A673 (cell line): ENCODE results near the gene DLG2. TPM values are rescaled to one million over a fixed set of nuclear protein-coding genes. Genes with fewer than 3 reads are reported as not detected.

Source experiments
- BruUV-seq: library from RNA; stranded (reverse); fragments of 400-500 nt; replicated peaks from 2 replicates; lab custom pipeline; 2021; lab: Mats Ljungman, UMichigan
- CTCF ChIA-PET: fragments of 300-600 bp; sonication (Branson Sonifier 250); formaldehyde crosslinking; loops from one replicate; lab custom pipeline; 2022; ENCODE audit warnings: antibody characterized with exemption; lab: Charles Lee
- POLR2A ChIA-PET: fragments of 300-600 bp; sonication (Branson Sonifier 250); formaldehyde crosslinking; loops from one replicate; lab custom pipeline; 2022; ENCODE audit warnings: antibody characterized with exemption; ENCODE audit not compliant: low non-redundant PET; lab: Charles Lee
- DNase-seq: peaks from one replicate; pipeline ENCODE4 v3.0.0-alpha.2; 2015; ENCODE audit warnings: low spot score
- H3K27ac ChIP-seq: fragments of 200-600 bp; sonication (generic); 2 replicates; pipeline ENCODE4 v1.5.1; 2016; ENCODE audit warnings: mixed run types, low read depth, mild to moderate bottlenecking, mixed read lengths, antibody characterized with exemption, low read length; ENCODE audit not compliant: poor library complexity, severe bottlenecking
- H3K27me3 ChIP-seq: fragments of 200-600 bp; sonication (generic); replicated peaks from 2 replicates; pipeline ENCODE4 v1.6.1; 2017; ENCODE audit warnings: mixed run types, low read depth, mild to moderate bottlenecking, mixed read lengths, antibody characterized with exemption, low read length; ENCODE audit not compliant: insufficient read depth, poor library complexity
- H3K36me3 ChIP-seq: fragments of 200-600 bp; sonication (generic); 2 replicates; pipeline ENCODE4 v1.6.1; 2016; ENCODE audit warnings: mixed run types, mild to moderate bottlenecking, mixed read lengths, antibody characterized with exemption, low read length; ENCODE audit not compliant: insufficient read depth, poor library complexity, severe bottlenecking
- H3K4me1 ChIP-seq: fragments of 200-600 bp; sonication (generic); 2 replicates; pipeline ENCODE4 v1.6.1; 2017; ENCODE audit warnings: mixed run types, mild to moderate bottlenecking, mixed read lengths, antibody characterized with exemption, low read length; ENCODE audit not compliant: insufficient read depth, poor library complexity, severe bottlenecking
- H3K4me3 ChIP-seq: fragments of 200-600 bp; sonication (generic); 2 replicates; pipeline ENCODE4 v1.5.1; 2016; ENCODE audit warnings: low read depth, mixed run types, mild to moderate bottlenecking, mixed read lengths, low read length; ENCODE audit not compliant: poor library complexity, severe bottlenecking
- H3K9me3 ChIP-seq: fragments of 200-600 bp; sonication (generic); 2 replicates; pipeline ENCODE4 v1.6.1; 2016; ENCODE audit warnings: mixed run types, low read depth, mild to moderate bottlenecking, mixed read lengths, antibody characterized with exemption, low read length; ENCODE audit not compliant: poor library complexity, severe bottlenecking
- EZH2 ChIP-seq: fragments of 200-600 bp; sonication (generic); IDR thresholded peaks from 2 replicates; pipeline ENCODE4 v1.6.1; 2017; ENCODE audit warnings: borderline replicate concordance, low read depth, mild to moderate bottlenecking, mixed read lengths, antibody characterized with exemption, low read length; ENCODE audit not compliant: poor library complexity, severe bottlenecking
- intact Hi-C: fragments of 100-400 bp; cut with micrococcal nuclease; formaldehyde crosslinking; loops from one replicate; pipeline ENCODE4 v1.10.0; 2022; ENCODE audit not compliant: unreplicated experiment
- total RNA-seq: library from RNA; stranded (reverse); gene quantifications from 2 replicates; pipeline ENCODE4 v1.2.3, GENCODE V29; 2021
- TF ChIP-seq, protein P1 (sequence below): fragments of 300-800, 200-600 bp; sonication (generic); conservative IDR thresholded peaks from 2 replicates; pipeline ENCODE4 v1.5.1; 2017; ENCODE audit warnings: low read depth, mild to moderate bottlenecking, antibody characterized with exemption, low read length, moderate library complexity, mixed read lengths

DLG2 gene
- total RNA-seq, 1 experiment from 2014 or later = 277 TPM

DNA sequence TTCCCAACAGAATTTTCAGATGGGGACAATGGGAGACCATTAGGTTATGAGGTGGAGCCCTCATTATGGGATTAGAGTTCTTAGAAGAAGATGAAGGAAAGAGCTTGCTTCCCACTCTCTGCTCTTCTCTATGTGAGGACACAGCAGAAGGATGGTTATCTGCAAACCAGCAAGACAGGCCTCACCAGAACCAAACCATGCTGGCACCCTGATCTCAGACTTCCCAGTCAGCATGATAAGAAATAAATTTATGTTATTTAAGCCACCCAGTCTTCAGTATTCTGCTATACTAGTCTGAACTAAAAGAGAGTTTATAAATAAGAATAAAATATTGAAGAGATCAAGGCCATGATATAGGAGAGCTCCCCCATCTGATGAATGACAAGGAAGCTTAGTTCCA lies 1394.6 kb downstream of the DLG2 start:
- CTCF ChIA-PET = no interaction called here

DNA sequence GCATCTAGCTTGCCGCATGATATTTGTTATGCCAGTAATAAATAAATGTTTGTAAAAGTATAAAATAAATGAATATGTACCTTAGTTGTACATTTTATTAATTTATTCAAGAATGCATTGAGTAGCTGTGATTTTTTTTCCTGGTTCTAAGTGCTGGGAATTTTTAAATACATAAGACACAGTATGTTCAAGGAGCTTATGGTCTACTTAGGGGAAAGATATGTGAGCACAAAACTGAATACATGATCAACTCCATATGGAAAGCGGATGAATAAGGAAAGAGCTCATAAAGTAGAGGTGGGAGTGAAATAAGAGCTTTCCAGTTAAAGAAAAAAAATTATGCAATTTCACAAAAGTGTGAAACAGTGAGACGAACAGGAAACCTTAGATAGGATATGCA lies 1396.7 kb downstream of the DLG2 start:
- DNase-seq = no peak
- intact Hi-C loops = no loop called here
- Histone ChIP-seq H3K9me3 (no peaks in the 10 kb centered on the region), H3K4me3 (no peak overlapping the region), H3K27me3 (no peaks in the 10 kb centered on the region), H3K27ac (no peak overlapping the region), H3K4me1 (no peaks in the 10 kb centered on the region), H3K36me3 (no peaks in the 10 kb centered on the region)
- no TSS peak for BruUV-seq
- ChIA-PET CTCF (no interaction called here), POLR2A (no interaction called here)
- TF ChIP-seq, protein P1, sequence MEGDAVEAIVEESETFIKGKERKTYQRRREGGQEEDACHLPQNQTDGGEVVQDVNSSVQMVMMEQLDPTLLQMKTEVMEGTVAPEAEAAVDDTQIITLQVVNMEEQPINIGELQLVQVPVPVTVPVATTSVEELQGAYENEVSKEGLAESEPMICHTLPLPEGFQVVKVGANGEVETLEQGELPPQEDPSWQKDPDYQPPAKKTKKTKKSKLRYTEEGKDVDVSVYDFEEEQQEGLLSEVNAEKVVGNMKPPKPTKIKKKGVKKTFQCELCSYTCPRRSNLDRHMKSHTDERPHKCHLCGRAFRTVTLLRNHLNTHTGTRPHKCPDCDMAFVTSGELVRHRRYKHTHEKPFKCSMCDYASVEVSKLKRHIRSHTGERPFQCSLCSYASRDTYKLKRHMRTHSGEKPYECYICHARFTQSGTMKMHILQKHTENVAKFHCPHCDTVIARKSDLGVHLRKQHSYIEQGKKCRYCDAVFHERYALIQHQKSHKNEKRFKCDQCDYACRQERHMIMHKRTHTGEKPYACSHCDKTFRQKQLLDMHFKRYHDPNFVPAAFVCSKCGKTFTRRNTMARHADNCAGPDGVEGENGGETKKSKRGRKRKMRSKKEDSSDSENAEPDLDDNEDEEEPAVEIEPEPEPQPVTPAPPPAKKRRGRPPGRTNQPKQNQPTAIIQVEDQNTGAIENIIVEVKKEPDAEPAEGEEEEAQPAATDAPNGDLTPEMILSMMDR = no peak
- TF ChIP-seq EZH2 = no peak

More for the DNA sequence above, 1394.6 kb downstream of the DLG2 start:
- intact Hi-C loops = no loop called here
- no peak overlapping the region for H3K27ac ChIP-seq
- no peaks in the 10 kb centered on the region for H3K9me3 ChIP-seq
- no TSS peak for BruUV-seq
- H3K36me3 ChIP-seq = no peaks in the 10 kb centered on the region
- H3K27me3 ChIP-seq = no peaks in the 10 kb centered on the region
- DNase-seq = no peak
- TF ChIP-seq, protein P1 = no peak
- TF ChIP-seq EZH2 = no peak
- POLR2A ChIA-PET = no interaction called here
- H3K4me1 ChIP-seq = no peaks in the 10 kb centered on the region
- no peak overlapping the region for H3K4me3 ChIP-seq

DNA sequence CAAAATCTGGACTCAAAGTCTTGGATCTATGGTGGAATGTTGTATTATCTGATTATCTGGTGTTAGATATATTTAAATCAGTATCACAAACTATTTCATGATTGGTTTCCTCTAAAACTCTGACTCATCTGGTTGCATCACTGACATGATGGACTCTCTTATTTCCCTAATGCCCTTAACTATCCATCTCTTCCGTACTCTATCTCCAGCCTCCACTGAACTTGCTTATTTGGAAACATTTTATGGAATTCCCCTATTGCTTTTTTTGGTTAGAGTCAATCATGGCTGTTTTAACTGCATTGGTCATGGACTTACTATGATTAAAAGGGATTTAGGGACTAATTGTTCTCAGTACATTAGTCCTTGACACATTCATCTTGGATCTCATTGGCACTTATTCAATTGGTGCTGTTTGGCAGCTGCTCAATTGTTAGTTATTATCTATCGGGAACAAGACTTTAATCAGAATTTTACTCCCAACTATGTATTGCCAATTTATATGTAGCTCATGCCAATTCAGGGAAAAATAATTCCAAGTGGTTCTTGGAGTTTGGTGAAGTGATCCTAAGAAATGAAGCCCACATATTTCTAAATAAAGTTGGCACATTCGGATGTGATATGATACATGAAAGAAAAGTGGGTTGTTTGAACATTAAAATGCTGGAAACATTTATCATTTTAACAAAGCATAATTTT lies 1399.0 kb downstream of the DLG2 start:
- TF ChIP-seq EZH2 = no peak
- TF ChIP-seq, protein P1 = no peak
- no peaks in the 10 kb centered on the region for H3K4me1 ChIP-seq
- no peak for DNase-seq
- ChIA-PET POLR2A (no interaction called here), CTCF (no interaction called here)
- H3K27me3 ChIP-seq = no peaks in the 10 kb centered on the region
- no TSS peak for BruUV-seq
- no peak overlapping the region for H3K27ac ChIP-seq
- H3K36me3 ChIP-seq = no peaks in the 10 kb centered on the region
- H3K9me3 ChIP-seq = no peaks in the 10 kb centered on the region
- intact Hi-C loops = no loop called here
- no peak overlapping the region for H3K4me3 ChIP-seq
